Breast epithelium (tissue), 4 donors: ENCODE results near the gene ARL9. TPM values are rescaled to one million over a fixed set of nuclear protein-coding genes. Genes with fewer than 3 reads are reported as not detected.

Source experiments
- DNase-seq, 2 donors: peaks; one replicate each; pipeline ENCODE4 v3.0.0-alpha.2; 2019; ENCODE audit warnings: low spot score in 2 of 2
- H3K27ac ChIP-seq, 2 donors: fragments of 200-600 bp; sonication (generic) in 1 of 2; one replicate each; pipeline ENCODE4 v1.5.1; 2016 to 2019; ENCODE audit warnings: mild to moderate bottlenecking in 1 of 2
- H3K27me3 ChIP-seq, 2 donors: fragments of 200-600 bp; sonication (generic) in 1 of 2; one replicate each; pipeline versions ENCODE4 v1.5.1 to v1.6.0; 2017 to 2019; ENCODE audit warnings: control low read depth in 1 of 2, mild to moderate bottlenecking in 1 of 2
- H3K36me3 ChIP-seq: fragments of 200-600 bp; one replicate; pipeline ENCODE4 v1.5.1; 2019
- H3K4me1 ChIP-seq, 2 donors: fragments of 200-600 bp; sonication (generic); one replicate each; pipeline ENCODE4 v1.5.1; 2016 to 2019; ENCODE audit warnings: control low read depth in 1 of 2
- H3K4me3 ChIP-seq, 3 donors: fragments of 200-600 bp; sonication (generic); 1 replicate in 2 of 3; 2 replicates in 1 of 3; pipeline ENCODE4 v1.5.1; 2016 to 2019; ENCODE audit warnings: mild to moderate bottlenecking in 3 of 3, moderate library complexity in 2 of 3
- H3K9me3 ChIP-seq, 2 donors: fragments of 200-600 bp; sonication (generic) in 1 of 2; one replicate each; pipeline ENCODE4 v1.5.1; 2016 to 2019; ENCODE audit warnings: control low read depth in 1 of 2
- POLR2A ChIP-seq: fragments of 450-650 bp; IDR thresholded peaks from one replicate; pipeline ENCODE4 v1.6.1; 2016; ENCODE audit warnings: antibody characterized with exemption, mild to moderate bottlenecking, moderate library complexity
- POLR2AphosphoS5 ChIP-seq, 3 donors: sonication (generic); formaldehyde crosslinking; IDR thresholded peaks; one replicate each; pipeline ENCODE4 v1.6.1; 2017; ENCODE audit warnings: antibody characterized with exemption in 3 of 3
- intact Hi-C: fragments of 100-400 bp; cut with DNase I; formaldehyde crosslinking; loops from one replicate; pipeline ENCODE4 v1.15.1; 2023; ENCODE audit warnings: low total_unique reads
- total RNA-seq, 3 donors: library from RNA; depleted of rRNA; stranded (reverse); fragments of >200 nt; gene quantifications; one replicate each; pipeline ENCODE4 v1.1.0, GENCODE V29; 2016
- TF ChIP-seq, protein P1 (sequence below), 3 donors: fragments of 450-650 bp; IDR thresholded peaks; one replicate each; pipeline ENCODE4 v1.5.1; 2016 to 2017; ENCODE audit warnings: antibody characterized with exemption in 3 of 3, mild to moderate bottlenecking in 3 of 3, moderate library complexity in 3 of 3

Gene ARL9
- total RNA-seq, 3 donors from 2014 or later = not detected

DNA sequence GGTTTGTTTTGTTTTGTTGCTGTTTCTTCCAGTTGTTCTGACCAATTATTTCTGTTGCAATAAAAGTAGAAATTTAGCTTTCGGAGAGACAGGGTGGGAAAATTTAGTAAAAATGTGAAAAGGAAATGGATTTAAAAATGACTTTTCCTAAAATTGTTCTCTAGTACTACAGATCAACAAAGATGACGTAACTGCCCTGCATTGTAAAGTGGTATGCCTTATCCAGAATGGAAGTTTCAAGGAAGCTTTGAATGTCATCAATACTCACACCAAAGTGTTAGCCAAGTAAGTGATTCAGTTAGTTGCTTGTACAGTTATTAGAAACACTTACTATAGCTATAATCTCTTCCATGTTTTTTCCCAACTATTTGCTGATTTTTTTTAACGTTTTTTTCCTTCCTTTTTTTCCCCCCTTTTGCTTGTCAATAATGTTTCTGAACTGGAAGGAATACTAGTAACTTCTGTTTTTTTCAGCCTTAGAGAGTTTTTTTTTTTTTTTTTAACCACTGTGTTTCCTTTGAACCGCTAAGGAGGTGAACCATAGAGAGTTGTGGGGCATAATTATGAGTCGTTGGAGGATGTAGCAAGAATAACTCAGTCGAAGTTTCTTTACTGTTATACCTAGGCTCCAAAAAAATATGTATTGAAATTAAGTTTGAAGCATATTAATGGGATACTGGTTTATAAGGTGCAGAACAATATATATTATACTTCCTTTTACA is 35.9 kb upstream of the ARL9 start:
- no peaks in the 10 kb centered on the region for H3K27me3 ChIP-seq
- no peaks in the 10 kb centered on the region for H3K9me3 ChIP-seq
- H3K4me3 ChIP-seq = no peak overlapping the region
- H3K27ac ChIP-seq = no peak overlapping the region
- no peak for DNase-seq
- intact Hi-C loops = no loop called here
- H3K4me1 ChIP-seq = peaks cover 0 to 8% of the 10 kb centered on the region in 2 donors
- H3K36me3 ChIP-seq = no peaks in the 10 kb centered on the region
- TF ChIP-seq, protein P1, sequence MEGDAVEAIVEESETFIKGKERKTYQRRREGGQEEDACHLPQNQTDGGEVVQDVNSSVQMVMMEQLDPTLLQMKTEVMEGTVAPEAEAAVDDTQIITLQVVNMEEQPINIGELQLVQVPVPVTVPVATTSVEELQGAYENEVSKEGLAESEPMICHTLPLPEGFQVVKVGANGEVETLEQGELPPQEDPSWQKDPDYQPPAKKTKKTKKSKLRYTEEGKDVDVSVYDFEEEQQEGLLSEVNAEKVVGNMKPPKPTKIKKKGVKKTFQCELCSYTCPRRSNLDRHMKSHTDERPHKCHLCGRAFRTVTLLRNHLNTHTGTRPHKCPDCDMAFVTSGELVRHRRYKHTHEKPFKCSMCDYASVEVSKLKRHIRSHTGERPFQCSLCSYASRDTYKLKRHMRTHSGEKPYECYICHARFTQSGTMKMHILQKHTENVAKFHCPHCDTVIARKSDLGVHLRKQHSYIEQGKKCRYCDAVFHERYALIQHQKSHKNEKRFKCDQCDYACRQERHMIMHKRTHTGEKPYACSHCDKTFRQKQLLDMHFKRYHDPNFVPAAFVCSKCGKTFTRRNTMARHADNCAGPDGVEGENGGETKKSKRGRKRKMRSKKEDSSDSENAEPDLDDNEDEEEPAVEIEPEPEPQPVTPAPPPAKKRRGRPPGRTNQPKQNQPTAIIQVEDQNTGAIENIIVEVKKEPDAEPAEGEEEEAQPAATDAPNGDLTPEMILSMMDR (IDR thresholded peaks at IDR 0.05) = no peak
- TF ChIP-seq POLR2AphosphoS5 (IDR thresholded peaks at IDR 0.05) (no peak), POLR2A (no peak)

GRCh38 chr4:56475917-56476316 is 29.7 kb upstream of the ARL9 start:
- Histone ChIP-seq H3K9me3 (no peaks in the 10 kb centered on the region), H3K27me3 (no peaks in the 10 kb centered on the region), H3K4me1 (no peaks in the 10 kb centered on the region), H3K36me3 (peaks cover 15% of the 10 kb centered on the region), H3K27ac (no peak overlapping the region), H3K4me3 (no peak overlapping the region)
- TF ChIP-seq POLR2AphosphoS5 (IDR thresholded peaks at IDR 0.05) (no peak), POLR2A (no peak)
- TF ChIP-seq, protein P1 (IDR thresholded peaks at IDR 0.05) = no peak
- intact Hi-C loops = no loop called here
- DNase-seq = no peak

DNA sequence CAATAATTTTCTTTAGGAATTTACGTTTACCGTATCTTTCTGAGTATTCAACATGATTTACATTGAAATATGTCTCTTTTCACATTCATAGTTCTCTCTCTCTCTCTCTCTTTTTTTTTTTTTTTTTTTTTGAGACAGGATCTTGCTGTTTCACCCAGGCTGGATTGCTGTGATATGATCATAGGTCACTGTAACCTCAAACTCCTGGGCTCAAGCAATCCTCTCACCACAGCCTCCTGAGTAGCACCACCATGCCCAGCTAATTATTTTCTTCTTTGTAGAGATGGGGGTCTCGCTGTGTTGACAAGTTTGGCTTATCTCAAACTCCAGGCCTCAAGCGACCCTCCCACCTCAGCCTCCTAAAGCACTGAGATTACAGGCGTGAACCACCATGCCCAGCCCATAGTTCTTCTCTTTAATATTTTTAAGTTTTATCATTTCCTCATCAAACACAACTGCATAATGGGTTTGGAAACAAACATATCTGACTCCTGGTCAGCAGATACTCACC is 28.3 kb upstream of the ARL9 start:
- Histone ChIP-seq H3K27ac (no peak overlapping the region), H3K36me3 (peaks cover 15% of the 10 kb centered on the region), H3K9me3 (no peaks in the 10 kb centered on the region), H3K4me1 (no peaks in the 10 kb centered on the region), H3K4me3 (no peak overlapping the region), H3K27me3 (no peaks in the 10 kb centered on the region)
- intact Hi-C loops = no loop called here
- TF ChIP-seq POLR2A = no peak
- no peak for TF ChIP-seq POLR2AphosphoS5 (IDR thresholded peaks at IDR 0.05)
- TF ChIP-seq, protein P1 (IDR thresholded peaks at IDR 0.05) = no peak
- DNase-seq = no peak

DNA sequence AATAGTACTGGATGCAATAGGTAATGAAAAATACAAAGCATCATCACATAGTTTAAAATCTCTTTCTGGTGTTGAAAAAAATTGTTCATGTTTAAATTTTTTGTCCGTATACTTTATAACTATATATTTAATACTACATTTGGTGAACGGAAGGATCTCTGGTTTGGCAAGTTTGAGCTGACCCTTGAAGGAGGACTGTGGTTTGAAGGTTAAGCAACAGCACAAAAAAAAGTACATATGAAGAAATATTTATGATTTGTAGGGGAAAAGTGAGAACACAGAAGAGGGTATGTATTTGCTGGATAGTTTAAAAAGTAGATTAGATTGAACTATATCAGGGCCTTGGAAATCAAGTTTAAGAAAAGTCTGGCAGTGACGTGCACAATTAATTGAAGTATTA is 24.9 kb upstream of the ARL9 start:
- no peaks in the 10 kb centered on the region for H3K9me3 ChIP-seq
- intact Hi-C loops = no loop called here
- H3K4me3 ChIP-seq = no peak overlapping the region
- H3K4me1 ChIP-seq = no peaks in the 10 kb centered on the region
- no peak for DNase-seq
- no peak overlapping the region for H3K27ac ChIP-seq
- H3K36me3 ChIP-seq = peaks cover 15% of the 10 kb centered on the region
- TF ChIP-seq, protein P1 (IDR thresholded peaks at IDR 0.05) = no peak
- TF ChIP-seq POLR2A (no peak), POLR2AphosphoS5 (IDR thresholded peaks at IDR 0.05) (no peak)
- no peaks in the 10 kb centered on the region for H3K27me3 ChIP-seq

- Histone ChIP-seq H3K4me3 (no peak overlapping the region), H3K27ac (no peak overlapping the region), H3K36me3 (peaks cover 10% of the 10 kb centered on the region), H3K27me3 (no peaks in the 10 kb centered on the region), H3K9me3 (no peaks in the 10 kb centered on the region), H3K4me1 (no peaks in the 10 kb centered on the region)
- intact Hi-C loops = no loop called here
- no peak for TF ChIP-seq POLR2A
- DNase-seq = no peak
Measured at GRCh38 chr4:56496241-56496640, 9.3 kb upstream of the ARL9 start.
